PC-3 (cell line): ENCODE data around the gene TOB1.

ENCODE experiments used
- CTCF ChIP-seq: fragments of 300-600 bp; sonication (generic); conservative IDR thresholded peaks from 2 replicates; pipeline ENCODE4 v1.5.1; 2017; ENCODE audit warnings: antibody characterized with exemption, low read depth, mild to moderate bottlenecking, low read length
- EZH2phosphoT487 ChIP-seq: fragments of 300-600 bp; sonication (generic); IDR thresholded peaks from 2 replicates; pipeline ENCODE4 v1.6.1; 2018; ENCODE audit warnings: mild to moderate bottlenecking, antibody characterized with exemption, low read length, borderline replicate concordance

GRCh38 chr17:50899559-50900319 is 33.6 kb upstream of the TOB1 start:
- TF ChIP-seq CTCF (no peak), EZH2phosphoT487 (no peak)
